Esophagus muscularis mucosa (tissue), 4 donors: Measurements from ENCODE around the gene EIF4E2. TPM values are rescaled to one million over a fixed set of nuclear protein-coding genes. Genes with fewer than 3 reads are reported as not detected.
A peak's percentile ranks its signal among the peaks of the same experiment; 100 is the strongest.

ENCODE experiments used
- DNase-seq: peaks from one replicate; pipeline ENCODE4 v3.0.0-alpha.2; 2017; ENCODE audit errors: extremely low spot score
- H3K27ac ChIP-seq, 4 donors: fragments of 200-600 bp; sonication (generic); replicated peaks in 1 of 4; 1 replicate in 3 of 4; 2 replicates in 1 of 4; pipeline ENCODE4 v1.5.1; 2016 to 2019; ENCODE audit warnings: mild to moderate bottlenecking in 1 of 4
- H3K27me3 ChIP-seq, 4 donors: fragments of 200-600 bp; sonication (generic); one replicate each; pipeline versions ENCODE4 v1.5.1 to v1.6.0; 2016 to 2019
- H3K36me3 ChIP-seq, 4 donors: fragments of 200-600 bp; sonication (generic); one replicate each; pipeline ENCODE4 v1.5.1; 2016 to 2019
- H3K4me1 ChIP-seq, 4 donors: fragments of 200-600 bp; sonication (generic); one replicate each; pipeline ENCODE4 v1.5.1; 2016 to 2019
- H3K4me3 ChIP-seq, 4 donors: fragments of 200-600 bp; sonication (generic); 1 replicate in 2 of 4; 2 replicates in 2 of 4; pipeline ENCODE4 v1.5.1; 2016 to 2019; ENCODE audit warnings: mild to moderate bottlenecking in 4 of 4, moderate library complexity in 1 of 4
- H3K9me3 ChIP-seq, 4 donors: fragments of 200-600 bp; sonication (generic); 1 replicate in 3 of 4; 2 replicates in 1 of 4; pipeline ENCODE4 v1.5.1; 2016 to 2019
- CTCF ChIP-seq, 3 experiments: fragments of 200-600 bp in 2 of 3; fragments of 450-650 bp in 1 of 3; sonication (generic) in 2 of 3; IDR thresholded peaks; one replicate each; pipeline ENCODE4 v1.5.1; 2017 to 2019; ENCODE audit warnings: antibody characterized with exemption in 3 of 3, mild to moderate bottlenecking in 2 of 3, moderate library complexity in 1 of 3
- EP300 ChIP-seq: sonication (generic); formaldehyde crosslinking; IDR thresholded peaks from one replicate; pipeline ENCODE4 v1.6.1; 2017; ENCODE audit warnings: antibody characterized with exemption
- POLR2A ChIP-seq: fragments of 450-650 bp; IDR thresholded peaks from one replicate; pipeline ENCODE4 v1.6.1; 2017; ENCODE audit warnings: antibody characterized with exemption, moderate library complexity, mild to moderate bottlenecking, low read depth
- POLR2AphosphoS5 ChIP-seq, 2 donors: sonication (generic); formaldehyde crosslinking; IDR thresholded peaks; one replicate each; pipeline ENCODE4 v1.6.1; 2017; ENCODE audit warnings: antibody characterized with exemption in 2 of 2
- WGBS: methylation state at CpG from one replicate; pipeline ENCODE4 v1.1.5; 2018; 5-methylcytosine and 5-hydroxymethylcytosine counted together
- intact Hi-C: fragments of 100-400 bp; cut with DNase I; formaldehyde crosslinking; loops from one replicate; pipeline ENCODE4 v1.15.1; 2023
- total RNA-seq, 4 donors: library from RNA; depleted of rRNA; stranded (reverse); fragments of >200 nt; gene quantifications; one replicate each; pipeline versions ENCODE4 v1.1.0 to v1.2.1, GENCODE V29; 2016

Gene EIF4E2
- total RNA-seq, 4 donors from 2014 or later, result 37.0 to 55.8 (median 44.2) TPM

GRCh38 chr2:232581725-232582124 is 31.2 kb downstream of the EIF4E2 start:
- intact Hi-C loops, result no loop called here
- H3K27me3 ChIP-seq, result no peaks in the 10 kb centered on the region
- DNase-seq, result no peak
- peaks cover 9 to 65% (median 38%) of the 10 kb centered on the region in 4 donors for H3K36me3 ChIP-seq
- H3K9me3 ChIP-seq, result no peaks in the 10 kb centered on the region
- no peak overlapping the region for H3K27ac ChIP-seq
- TF ChIP-seq POLR2AphosphoS5 (IDR thresholded peaks at IDR 0.05), result no peak
- TF ChIP-seq EP300, result no peak
- TF ChIP-seq CTCF (IDR thresholded peaks at IDR 0.05), result no peak
- TF ChIP-seq POLR2A, result no peak
- no peaks in the 10 kb centered on the region for H3K4me1 ChIP-seq
- no peak overlapping the region for H3K4me3 ChIP-seq

- intact Hi-C loops, result no loop called here
- H3K9me3 ChIP-seq, result no peaks in the 10 kb centered on the region
- H3K27me3 ChIP-seq, result no peaks in the 10 kb centered on the region
- 91% methylated on average over 6 of the region's 6 CpGs for WGBS
- peaks cover 6 to 13% (median 11%) of the 10 kb centered on the region in 4 donors for H3K4me1 ChIP-seq
- peak in 1 of 2 donors; percentile 14 for TF ChIP-seq POLR2AphosphoS5 (IDR thresholded peaks at IDR 0.05)
- TF ChIP-seq CTCF (IDR thresholded peaks at IDR 0.05), result no peak
- H3K36me3 ChIP-seq, result peaks cover 9 to 52% (median 34%) of the 10 kb centered on the region in 4 donors
- no peak overlapping the region for H3K27ac ChIP-seq
- no peak overlapping the region for H3K4me3 ChIP-seq
- DNase-seq, result no peak
Measured at GRCh38 chr2:232584238-232584637, 33.7 kb downstream of the EIF4E2 start.

- no peak overlapping the region for H3K27ac ChIP-seq
- no peak overlapping the region for H3K4me3 ChIP-seq
- 86% methylated on average over 5 of the region's 5 CpGs for WGBS
- H3K27me3 ChIP-seq, result no peaks in the 10 kb centered on the region
- H3K36me3 ChIP-seq, result peaks cover 9 to 27% (median 16%) of the 10 kb centered on the region in 4 donors
- intact Hi-C loops, result no loop called here
- TF ChIP-seq CTCF (IDR thresholded peaks at IDR 0.05), result no peak
- no peak for TF ChIP-seq POLR2AphosphoS5 (IDR thresholded peaks at IDR 0.05)
- no peak for TF ChIP-seq POLR2A
- TF ChIP-seq EP300, result no peak
- peaks cover 7 to 19% (median 16%) of the 10 kb centered on the region in 4 donors for H3K4me1 ChIP-seq
- DNase-seq, result no peak
- H3K9me3 ChIP-seq, result no peaks in the 10 kb centered on the region
Measured at GRCh38 chr2:232586943-232587505, 36.5 kb downstream of the EIF4E2 start.

GRCh38 chr2:232587512-232587911 is 37.0 kb downstream of the EIF4E2 start:
- no peaks in the 10 kb centered on the region for H3K27me3 ChIP-seq
- peaks cover 7 to 21% (median 18%) of the 10 kb centered on the region in 4 donors for H3K4me1 ChIP-seq
- no peaks in the 10 kb centered on the region for H3K9me3 ChIP-seq
- H3K36me3 ChIP-seq, result peaks cover 5 to 22% (median 13%) of the 10 kb centered on the region in 4 donors
- no peak overlapping the region for H3K27ac ChIP-seq
- no peak overlapping the region for H3K4me3 ChIP-seq
- TF ChIP-seq EP300 (no peak), POLR2AphosphoS5 (IDR thresholded peaks at IDR 0.05) (no peak), POLR2A (no peak), CTCF (IDR thresholded peaks at IDR 0.05) (no peak)
- intact Hi-C loops, result no loop called here
- no peak for DNase-seq
- 79% methylated on average over 7 of the region's 7 CpGs for WGBS

GRCh38 chr2:232588031-232588430 is 37.5 kb downstream of the EIF4E2 start:
- Histone ChIP-seq H3K4me1 (peaks cover 11 to 26% (median 23%) of the 10 kb centered on the region in 4 donors), H3K4me3 (no peak overlapping the region), H3K36me3 (peaks cover 0 to 17% (median 9%) of the 10 kb centered on the region in 4 donors), H3K27ac (peak overlapping the region in 3 of 4 donors; percentile 67 to 81 (median 78)), H3K27me3 (no peaks in the 10 kb centered on the region), H3K9me3 (no peaks in the 10 kb centered on the region)
- no peak for DNase-seq
- TF ChIP-seq POLR2A, result no peak
- TF ChIP-seq EP300, result no peak
- TF ChIP-seq POLR2AphosphoS5 (IDR thresholded peaks at IDR 0.05), result no peak
- TF ChIP-seq CTCF (IDR thresholded peaks at IDR 0.05), result no peak
- 91% methylated on average over 5 of the region's 8 CpGs for WGBS
- intact Hi-C loops, result no loop called here
